22Rv1 (cell line): ENCODE results near the gene GREB1L.

ENCODE experiments used
- H3K27ac ChIP-seq: fragments of 450-650 bp; 2 replicates; pipeline ENCODE4 v1.5.1; 2017
- CTCF ChIP-seq: fragments of 450-650 bp; IDR thresholded peaks from 2 replicates; pipeline ENCODE4 v1.5.1; 2017; ENCODE audit warnings: mild to moderate bottlenecking
- ZFX ChIP-seq: fragments of 450-650 bp; IDR thresholded peaks from 2 replicates; pipeline ENCODE4 v1.6.1; 2017; ENCODE audit warnings: antibody characterized with exemption, borderline replicate concordance

GREB1L gene

DNA sequence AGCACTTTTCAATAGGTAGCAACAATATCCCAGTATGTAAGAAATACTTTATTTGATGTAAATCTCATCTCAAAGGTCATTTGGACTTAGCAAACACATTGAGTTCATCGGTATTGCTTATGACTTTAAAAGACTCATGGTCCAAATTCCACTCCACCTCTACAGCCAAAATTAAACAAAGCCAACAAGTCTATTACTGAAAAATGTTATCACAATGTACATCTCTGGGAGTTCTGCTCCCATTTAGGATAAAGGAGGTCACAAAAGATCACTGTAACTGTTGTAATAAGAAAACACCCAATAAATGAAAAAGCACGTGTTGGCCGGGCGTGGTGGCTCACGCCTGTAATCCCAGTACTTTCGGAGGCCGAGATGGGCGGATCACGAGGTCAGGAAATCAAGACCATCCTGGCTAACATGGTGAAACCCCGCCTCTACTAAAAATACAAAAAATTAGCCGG lies 308.5 kb downstream of the GREB1L start:
- TF ChIP-seq ZFX: no peak
- TF ChIP-seq CTCF: no peak
- H3K27ac ChIP-seq: no peak overlapping the region

DNA sequence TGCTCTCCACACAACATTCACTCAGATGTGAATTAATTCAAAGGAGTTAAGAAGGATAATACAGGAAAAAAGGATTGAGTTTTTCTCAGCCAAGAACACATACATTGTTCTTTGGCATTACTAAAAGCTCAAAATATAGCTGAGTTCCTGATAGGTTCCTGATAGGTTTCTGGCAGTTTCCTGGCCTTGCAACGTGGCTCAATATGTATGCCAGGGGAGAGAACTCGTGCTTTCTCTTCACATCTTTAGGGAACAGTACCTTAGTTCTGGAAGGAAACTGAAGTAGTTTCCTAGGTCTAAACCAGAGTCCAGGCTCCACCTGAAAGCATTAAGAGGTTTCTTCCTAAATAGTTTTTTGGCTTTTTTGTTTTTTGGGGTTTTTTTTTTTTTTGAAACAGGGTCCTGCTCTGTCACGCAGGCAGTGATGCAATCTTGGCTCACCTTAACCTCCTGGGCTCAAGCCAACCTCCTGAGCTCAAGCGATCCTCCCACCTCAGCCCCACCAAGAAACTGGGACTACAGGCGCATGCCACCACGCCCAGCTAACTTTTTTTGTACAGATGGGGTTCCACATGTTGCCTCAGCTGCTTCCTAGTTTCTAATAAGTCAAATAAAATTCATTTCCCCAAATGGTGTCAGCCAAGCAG lies 315.7 kb downstream of the GREB1L start:
- H3K27ac ChIP-seq: no peak overlapping the region
- TF ChIP-seq ZFX: no peak
- TF ChIP-seq CTCF: no peak

GRCh38 chr18:21559195-21559594 lies 317.2 kb downstream of the GREB1L start:
- H3K27ac ChIP-seq: no peak overlapping the region
- TF ChIP-seq ZFX (no peak), CTCF (no peak)

DNA sequence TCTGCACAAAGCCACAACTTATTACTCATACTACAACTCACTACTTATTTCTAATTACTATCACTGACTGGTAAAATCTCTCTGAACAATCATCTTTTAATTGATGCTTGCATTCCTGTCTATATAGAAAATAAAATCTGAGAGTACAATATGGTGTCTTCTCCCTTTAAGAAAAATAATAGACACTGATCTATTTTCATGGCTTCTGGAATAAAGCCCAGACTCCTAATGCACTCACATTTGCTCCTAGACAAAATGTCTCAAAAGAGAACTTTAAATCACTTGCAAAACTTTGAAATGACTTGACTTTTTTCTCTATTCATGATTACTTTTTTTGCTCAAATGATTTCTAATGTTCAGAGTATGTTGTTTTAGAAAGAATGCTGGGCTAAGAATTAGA lies 329.7 kb downstream of the GREB1L start:
- no peak overlapping the region for H3K27ac ChIP-seq
- TF ChIP-seq CTCF (no peak), ZFX (no peak)
